G401 (cell line): ENCODE data around the gene BEX1. TPM values are rescaled to one million over a fixed set of nuclear protein-coding genes. Genes with fewer than 3 reads are reported as not detected.
"Not testable (repeated sequence)": the region's sequence is repeated elsewhere in the genome, so short reads cannot be mapped to it uniquely, and the experiment has no call there.

Source experiments
- DNase-seq: peaks from one replicate; pipeline ENCODE4 v3.0.0-alpha.2; 2015; ENCODE audit warnings: low spot score
- in situ Hi-C: cut with HindIII; loops from 2 replicates; pipeline ENCODE4 v1.10.0; 2016; ENCODE audit warnings: low sequenced_read_pairs, mixed read lengths
- total RNA-seq: library from RNA; depleted of rRNA; stranded (reverse); fragments of >200 nt; shearing (Covaris generic); gene quantifications from 2 replicates; pipeline ENCODE4 v1.2.3, GENCODE V29; 2014; rRNA removed

Gene BEX1
- total RNA-seq, result 273 and 377 TPM in 2 replicates

- peak; percentile 91 for DNase-seq
- in situ Hi-C loops, result no loop called here
Measured at GRCh38 chrX:103063918-103064434, at the start of gene BEX1. Gene BEX1 (minus strand): TSS chrX:103064171. CDS start chrX:103063274, 897 bp downstream.

- DNase-seq, in situ Hi-C loops: not testable (repeated sequence)
Measured at GRCh38 chrX:103109497-103109896, 45.5 kb upstream of the BEX1 start.

- in situ Hi-C loops, result no loop called here
- no peak for DNase-seq
Measured at GRCh38 chrX:103107836-103108235, 43.9 kb upstream of the BEX1 start.

- DNase-seq, in situ Hi-C loops: not testable (repeated sequence)
Measured at GRCh38 chrX:103107227-103107737, 43.3 kb upstream of the BEX1 start.

- DNase-seq, in situ Hi-C loops: not testable (repeated sequence)
Measured at GRCh38 chrX:103104370-103104769, 40.4 kb upstream of the BEX1 start.

- in situ Hi-C loops, DNase-seq: not testable (repeated sequence)
Measured at GRCh38 chrX:103103866-103104265, 39.9 kb upstream of the BEX1 start.

GRCh38 chrX:103101299-103102042 lies 37.5 kb upstream of the BEX1 start:
- DNase-seq, result no peak
- in situ Hi-C loops, result no loop called here

GRCh38 chrX:103100484-103100883 lies 36.5 kb upstream of the BEX1 start:
- in situ Hi-C loops, result no loop called here
- no peak for DNase-seq

GRCh38 chrX:103099691-103100090 lies 35.7 kb upstream of the BEX1 start:
- in situ Hi-C loops, result no loop called here
- DNase-seq, result no peak

- in situ Hi-C loops, result no loop called here
- no peak for DNase-seq
Measured at GRCh38 chrX:103098488-103098887, 34.5 kb upstream of the BEX1 start.

GRCh38 chrX:103092942-103093341 lies 29.0 kb upstream of the BEX1 start, which contains the start of gene NXF3:
Gene NXF3 (minus strand): TSS chrX:103093143. CDS start chrX:103093023, 120 bp downstream.
- DNase-seq, result no peak
- in situ Hi-C loops, result no loop called here

GRCh38 chrX:103081051-103081450 lies 17.1 kb upstream of the BEX1 start:
- in situ Hi-C loops, result no loop called here
- no peak for DNase-seq

- in situ Hi-C loops, result no loop called here
- no peak for DNase-seq
Measured at GRCh38 chrX:103073467-103073866, 9.5 kb upstream of the BEX1 start.

- in situ Hi-C loops, result no loop called here
- DNase-seq, result no peak
Measured at GRCh38 chrX:103066606-103067005, 2.6 kb upstream of the BEX1 start.

GRCh38 chrX:103063191-103063845 lies 653 bp downstream of the BEX1 start:
- in situ Hi-C loops, result no loop called here
- peak; percentile 75 for DNase-seq

GRCh38 chrX:103061486-103061885 lies 2.5 kb downstream of the BEX1 start:
- in situ Hi-C loops, result no loop called here
- DNase-seq, result no peak

- in situ Hi-C loops, result no loop called here
- no peak for DNase-seq
Measured at GRCh38 chrX:103056902-103057301, 7.1 kb downstream of the BEX1 start.

- in situ Hi-C loops, result no loop called here
- no peak for DNase-seq
Measured at GRCh38 chrX:103052625-103053024, 11.3 kb downstream of the BEX1 start.

GRCh38 chrX:103051260-103051789 lies 12.6 kb downstream of the BEX1 start:
- DNase-seq, result no peak
- in situ Hi-C loops, result no loop called here

GRCh38 chrX:103033371-103033770 lies 30.6 kb downstream of the BEX1 start:
- in situ Hi-C loops, DNase-seq: not testable (repeated sequence)
